PC-9 (cell line): ENCODE measurements around the gene C9orf85. TPM values are rescaled to one million over a fixed set of nuclear protein-coding genes. Genes with fewer than 3 reads are reported as not detected.

Source experiments
- BruUV-seq: library from RNA; stranded (reverse); fragments of 400-500 nt; replicated peaks from 2 replicates; lab custom pipeline; 2021; lab: Mats Ljungman, UMichigan
- CTCF ChIA-PET: fragments of 300-600 bp; sonication (Branson Sonifier 250); formaldehyde crosslinking; loops from one replicate; lab custom pipeline; 2022; ENCODE audit warnings: antibody characterized with exemption; lab: Charles Lee
- POLR2A ChIA-PET: fragments of 300-600 bp; sonication (Branson Sonifier 250); formaldehyde crosslinking; loops from one replicate; lab custom pipeline; 2022; ENCODE audit warnings: antibody characterized with exemption; ENCODE audit not compliant: unreplicated experiment; lab: Charles Lee
- DNase-seq, 2 experiments: peaks; one replicate each; pipeline versions ENCODE4 v3.0.0 to v3.0.0-alpha.2; 2015 to 2022; ENCODE audit warnings: mixed read lengths in 1 of 2
- H2AFZ ChIP-seq: fragments of 200-600 bp; sonication (generic); 2 replicates; pipeline ENCODE4 v1.8.1; 2017; ENCODE audit warnings: antibody characterized with exemption
- H3F3A ChIP-seq: fragments of 200-600 bp; sonication (generic); 2 replicates; pipeline ENCODE4 v1.8.1; 2017; ENCODE audit warnings: antibody characterized with exemption, mild to moderate bottlenecking, low read depth; ENCODE audit not compliant: insufficient read depth
- H3K27ac ChIP-seq: fragments of 200-600 bp; sonication (generic); 2 replicates; pipeline ENCODE4 v1.6.1; 2016; ENCODE audit warnings: mixed run types
- H3K27me3 ChIP-seq: fragments of 200-600 bp; sonication (generic); 2 replicates; pipeline ENCODE4 v1.6.1; 2016; ENCODE audit warnings: low read depth, mixed run types; ENCODE audit not compliant: insufficient read depth
- H3K36me3 ChIP-seq: fragments of 200-600 bp; sonication (generic); 2 replicates; pipeline ENCODE4 v1.6.1; 2016; ENCODE audit warnings: low read depth, mixed run types
- H3K4me1 ChIP-seq: fragments of 200-600 bp; sonication (generic); replicated peaks from 2 replicates; pipeline ENCODE4 v1.6.1; 2016; ENCODE audit warnings: mixed run types; ENCODE audit not compliant: insufficient read depth
- H3K4me2 ChIP-seq: fragments of 200-600 bp; sonication (generic); 2 replicates; pipeline ENCODE4 v1.6.1; 2017; ENCODE audit warnings: mixed run types
- H3K4me3 ChIP-seq: fragments of 200-600 bp; sonication (generic); 2 replicates; pipeline ENCODE4 v1.6.1; 2016; ENCODE audit warnings: mixed run types
- H3K79me2 ChIP-seq: fragments of 200-600 bp; sonication (generic); 2 replicates; pipeline ENCODE4 v1.6.1; 2017; ENCODE audit warnings: low read depth, mixed run types
- H3K9me2 ChIP-seq: fragments of 200-600 bp; sonication (generic); 2 replicates; pipeline ENCODE4 v1.8.1; 2017; ENCODE audit warnings: mild to moderate bottlenecking; ENCODE audit not compliant: insufficient read depth
- H3K9me3 ChIP-seq: fragments of 200-600 bp; sonication (generic); 2 replicates; pipeline ENCODE4 v1.8.1; 2016; ENCODE audit warnings: low read depth; ENCODE audit not compliant: insufficient read depth
- H4K20me1 ChIP-seq: fragments of 200-600 bp; sonication (generic); 2 replicates; pipeline ENCODE4 v1.8.1; 2017; ENCODE audit not compliant: insufficient read depth
- CTCF ChIP-seq: fragments of 200-600 bp; sonication (generic); conservative IDR thresholded peaks from 2 replicates; pipeline ENCODE4 v1.6.1; 2017; ENCODE audit warnings: mixed run types, antibody characterized with exemption, mild to moderate bottlenecking, moderate library complexity
- EZH2 ChIP-seq: fragments of 200-600 bp; sonication (generic); IDR thresholded peaks from 2 replicates; pipeline ENCODE4 v1.8.0; 2017; ENCODE audit warnings: antibody characterized with exemption, low read depth
- intact Hi-C: fragments of 100-400 bp; cut with micrococcal nuclease; formaldehyde crosslinking; loops from one replicate; pipeline ENCODE4 v1.10.0; 2022; ENCODE audit not compliant: unreplicated experiment
- total RNA-seq: library from RNA; stranded (reverse); gene quantifications from 2 replicates; pipeline ENCODE4 v1.2.3, GENCODE V29; 2021

Gene C9orf85
- total RNA-seq, 1 experiment from 2014 or later = 19.0 TPM

GRCh38 chr9:71920456-71921189, 9.2 kb downstream of the C9orf85 start:
- H3K79me2 ChIP-seq = peaks cover 57% of the 10 kb centered on the region
- no peak overlapping the region for H3K4me3 ChIP-seq
- no peak for DNase-seq
- H3K27me3 ChIP-seq = no peaks in the 10 kb centered on the region
- no TSS peak for BruUV-seq
- no peak overlapping the region for H3K4me2 ChIP-seq
- no peaks in the 10 kb centered on the region for H3K9me3 ChIP-seq
- ChIA-PET CTCF (no interaction called here), POLR2A (no interaction called here)
- intact Hi-C loops = no loop called here
- no peak overlapping the region for H3K27ac ChIP-seq
- no peaks in the 10 kb centered on the region for H3K4me1 ChIP-seq
- no peaks in the 10 kb centered on the region; the same call in 1 of the 2 replicates for H3K36me3 ChIP-seq
- H3K9me2 ChIP-seq = no peaks in the 10 kb centered on the region; the same call in 1 of the 2 replicates
- H4K20me1 ChIP-seq = peaks cover 13% of the 10 kb centered on the region; the same call in 1 of the 2 replicates
- no peaks in the 10 kb centered on the region for H3F3A ChIP-seq
- TF ChIP-seq EZH2 = no peak
- TF ChIP-seq CTCF = no peak
- H2AFZ ChIP-seq = no peak overlapping the region

- no peak for DNase-seq
- Histone ChIP-seq H3K27ac (no peak overlapping the region), H2AFZ (no peak overlapping the region), H3K4me3 (no peak overlapping the region), H3K9me2 (no peaks in the 10 kb centered on the region; the same call in 1 of the 2 replicates), H3K9me3 (no peaks in the 10 kb centered on the region), H3F3A (no peaks in the 10 kb centered on the region), H3K27me3 (no peaks in the 10 kb centered on the region), H3K36me3 (no peaks in the 10 kb centered on the region; the same call in 1 of the 2 replicates), H4K20me1 (peaks cover 11% of the 10 kb centered on the region; the same call in 1 of the 2 replicates), H3K79me2 (peaks cover 51% of the 10 kb centered on the region), H3K4me2 (no peak overlapping the region), H3K4me1 (no peaks in the 10 kb centered on the region)
- CTCF ChIA-PET = no interaction called here
- POLR2A ChIA-PET = no interaction called here
- intact Hi-C loops = no loop called here
- no TSS peak for BruUV-seq
- no peak for TF ChIP-seq CTCF
- no peak for TF ChIP-seq EZH2
Measured at GRCh38 chr9:71921190-71921814, 9.9 kb downstream of the C9orf85 start.

- H3K4me1 ChIP-seq = no peaks in the 10 kb centered on the region; the same call in 1 of the 2 replicates
- no peaks in the 10 kb centered on the region; the same call in 1 of the 2 replicates for H3K36me3 ChIP-seq
- ChIA-PET POLR2A (no interaction called here), CTCF (no interaction called here)
- no peak overlapping the region for H3K4me3 ChIP-seq
- no peak overlapping the region for H3K4me2 ChIP-seq
- no peaks in the 10 kb centered on the region for H3K27me3 ChIP-seq
- peaks cover 23% of the 10 kb centered on the region for H3K79me2 ChIP-seq
- H4K20me1 ChIP-seq = 0 out of 2 replicates have a peak, but pooled peaks cover 3% of the 10 kb centered on the region
- H3F3A ChIP-seq = no peaks in the 10 kb centered on the region
- DNase-seq = no peak
- no peaks in the 10 kb centered on the region; the same call in 1 of the 2 replicates for H3K9me2 ChIP-seq
- intact Hi-C loops = no loop called here
- no peak overlapping the region for H3K27ac ChIP-seq
- H2AFZ ChIP-seq = no peak overlapping the region
- TF ChIP-seq CTCF (no peak), EZH2 (no peak)
- no peaks in the 10 kb centered on the region for H3K9me3 ChIP-seq
- no TSS peak for BruUV-seq
Measured at GRCh38 chr9:71924576-71924975, 13.1 kb downstream of the C9orf85 start.
